ENCODE measurements around the gene HMMR. TPM values are rescaled to one million over a fixed set of nuclear protein-coding genes. Genes with fewer than 3 reads are reported as not detected.
A peak's percentile ranks its signal among the peaks of the same experiment; 100 is the strongest.

HMMR gene
- polyA plus RNA-seq, 1 donor = 8.6 TPM

- DNase-seq (ENCODE audit: low read depth) = no peak
Observed at GRCh38 chr5:163458778-163459385, 1.6 kb upstream of the HMMR start.

- no peak for DNase-seq (ENCODE audit: low read depth)
Observed at GRCh38 chr5:163459462-163459818, 992 bp upstream of the HMMR start.

GRCh38 chr5:163459819-163460561 lies 442 bp upstream of the HMMR start, which contains the start of gene NUDCD2:
Gene NUDCD2, minus strand, starts transcription at chr5:163460102. Its CDS starts 52 bp downstream, at chr5:163460050.
- peak; percentile 99 for DNase-seq (ENCODE audit: low read depth)

- DNase-seq (ENCODE audit: low read depth) = no peak
Observed at GRCh38 chr5:163463063-163463435, 2.6 kb downstream of the HMMR start.

- DNase-seq (ENCODE audit: low read depth) = no peak
Observed at GRCh38 chr5:163467682-163468081, 7.2 kb downstream of the HMMR start.

- no peak for DNase-seq (ENCODE audit: low read depth)
Observed at GRCh38 chr5:163473635-163474243, 13.3 kb downstream of the HMMR start.

- no peak for DNase-seq (ENCODE audit: low read depth)
Observed at GRCh38 chr5:163475411-163475810, 15.0 kb downstream of the HMMR start.

GRCh38 chr5:163478126-163478981 lies 17.9 kb downstream of the HMMR start:
- no peak for DNase-seq (ENCODE audit: low read depth)

GRCh38 chr5:163478982-163479271 lies 18.5 kb downstream of the HMMR start:
- no peak for DNase-seq (ENCODE audit: low read depth)

- DNase-seq (ENCODE audit: low read depth) = no peak
Observed at GRCh38 chr5:163489055-163489744, 28.8 kb downstream of the HMMR start.

- DNase-seq (ENCODE audit: low read depth) = no peak
Observed at GRCh38 chr5:163489745-163490075, 29.3 kb downstream of the HMMR start.

GRCh38 chr5:163496286-163496685 lies 35.9 kb downstream of the HMMR start:
- DNase-seq (ENCODE audit: low read depth) = no peak

GRCh38 chr5:163497315-163497714 lies 36.9 kb downstream of the HMMR start:
- no peak for DNase-seq (ENCODE audit: low read depth)

- no peak for DNase-seq (ENCODE audit: low read depth)
Observed at GRCh38 chr5:163498886-163499285, 38.5 kb downstream of the HMMR start.

GRCh38 chr5:163502521-163502920 lies 42.1 kb downstream of the HMMR start:
- no peak for DNase-seq (ENCODE audit: low read depth)

GRCh38 chr5:163503106-163504078 lies 43.0 kb downstream of the HMMR start:
- DNase-seq (ENCODE audit: low read depth) = peak; percentile 60

GRCh38 chr5:163504079-163504931 lies 43.9 kb downstream of the HMMR start:
- DNase-seq (ENCODE audit: low read depth) = peak; percentile 25

- no peak for DNase-seq (ENCODE audit: low read depth)
Observed at GRCh38 chr5:163505049-163505367, 44.6 kb downstream of the HMMR start.

- DNase-seq (ENCODE audit: low read depth) = peak; percentile 76
Observed at GRCh38 chr5:163505368-163506094, 45.1 kb downstream of the HMMR start, which contains the start of gene MAT2B. Gene MAT2B, plus strand, starts transcription at chr5:163505619. Its CDS starts 68 bp downstream, at chr5:163505687.
